NCI-H345 treated with DMSO at 0.1 percent for 48 hours (cell line): ENCODE results near the gene HPS1.
"Not testable (repeated sequence)": the region's sequence is repeated elsewhere in the genome, so short reads cannot be mapped to it uniquely, and the experiment has no call there.

Experiments
- DNase-seq: peaks from one replicate; lab custom pipeline; 2025; ENCODE audit not compliant: unreplicated experiment; lab: John Stamatoyannopoulos, UW

Gene HPS1

DNA sequence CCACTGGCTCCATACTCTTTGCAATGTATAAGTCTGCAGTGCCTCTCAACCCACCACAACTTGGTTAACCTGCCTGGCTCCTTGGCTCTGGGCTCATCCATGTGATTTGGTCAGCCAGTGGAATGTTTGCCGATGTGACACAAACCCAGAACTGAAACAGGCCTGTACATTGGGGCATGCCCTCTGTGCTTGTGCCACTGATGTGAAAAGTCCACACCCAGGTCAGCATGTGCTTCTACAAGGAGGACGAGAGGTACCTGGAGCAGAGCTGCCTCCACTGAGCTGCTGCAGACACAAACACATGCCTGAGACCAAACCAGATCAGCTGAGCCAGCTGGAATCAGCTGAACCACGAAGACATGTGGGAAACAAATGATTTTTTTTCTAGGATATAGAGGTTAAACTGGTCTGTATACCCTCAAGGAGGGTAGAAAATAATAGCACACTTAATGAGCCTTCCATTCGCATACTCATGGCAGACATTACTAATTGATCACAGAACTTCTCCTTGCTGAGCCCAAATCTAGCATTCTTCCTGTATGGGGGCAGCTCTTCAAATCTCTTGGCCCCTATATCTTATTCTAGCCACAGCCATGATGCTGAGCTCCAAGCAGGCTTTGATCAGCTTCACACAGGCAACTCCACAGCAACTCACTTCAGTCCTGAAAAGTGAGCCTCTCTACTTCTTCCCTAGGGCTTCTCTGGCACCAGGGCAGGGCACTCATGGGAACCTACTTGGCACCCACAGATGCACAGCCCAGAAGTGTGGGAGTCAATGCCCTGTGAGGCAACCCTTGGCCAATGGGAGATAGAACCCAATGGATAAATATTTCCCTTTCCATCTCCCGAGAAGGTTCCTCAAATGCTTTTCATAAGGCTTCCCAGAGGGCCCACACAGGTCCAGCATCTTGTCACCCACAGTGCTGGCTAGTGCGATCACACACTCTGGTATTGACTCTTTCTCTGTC, 50.4 kb downstream of the HPS1 start:
- no peak for DNase-seq

GRCh38 chr10:98394851-98395440, 51.8 kb downstream of the HPS1 start:
- DNase-seq: no peak

- DNase-seq: no peak
Observed at GRCh38 chr10:98391578-98391991, 55.1 kb downstream of the HPS1 start.

GRCh38 chr10:98391065-98391464, 55.7 kb downstream of the HPS1 start:
- no peak for DNase-seq

- DNase-seq: no peak
Observed at GRCh38 chr10:98390406-98390805, 56.3 kb downstream of the HPS1 start.

DNA sequence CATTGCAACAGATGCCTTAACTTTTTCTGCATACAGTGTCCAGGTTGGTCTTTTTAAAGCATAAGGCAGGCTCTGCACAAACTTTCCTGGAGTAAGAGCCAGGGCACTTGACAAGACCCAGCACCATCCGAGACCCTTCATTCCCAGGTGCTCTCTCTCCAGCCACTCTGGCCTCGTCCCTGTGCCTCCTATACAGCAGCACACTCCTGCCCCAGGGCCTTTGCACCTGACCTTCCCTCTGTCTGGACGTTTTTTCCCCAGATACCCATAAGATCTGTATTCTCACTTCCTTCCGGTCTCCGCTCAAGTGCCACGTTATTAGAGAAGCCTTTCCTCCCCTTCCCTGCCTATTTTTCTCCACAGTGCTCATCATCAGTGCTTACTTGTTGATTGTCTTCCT, 57.3 kb downstream of the HPS1 start:
- DNase-seq: no peak

- DNase-seq: no peak
Observed at GRCh38 chr10:98388101-98388655, 58.6 kb downstream of the HPS1 start.

DNA sequence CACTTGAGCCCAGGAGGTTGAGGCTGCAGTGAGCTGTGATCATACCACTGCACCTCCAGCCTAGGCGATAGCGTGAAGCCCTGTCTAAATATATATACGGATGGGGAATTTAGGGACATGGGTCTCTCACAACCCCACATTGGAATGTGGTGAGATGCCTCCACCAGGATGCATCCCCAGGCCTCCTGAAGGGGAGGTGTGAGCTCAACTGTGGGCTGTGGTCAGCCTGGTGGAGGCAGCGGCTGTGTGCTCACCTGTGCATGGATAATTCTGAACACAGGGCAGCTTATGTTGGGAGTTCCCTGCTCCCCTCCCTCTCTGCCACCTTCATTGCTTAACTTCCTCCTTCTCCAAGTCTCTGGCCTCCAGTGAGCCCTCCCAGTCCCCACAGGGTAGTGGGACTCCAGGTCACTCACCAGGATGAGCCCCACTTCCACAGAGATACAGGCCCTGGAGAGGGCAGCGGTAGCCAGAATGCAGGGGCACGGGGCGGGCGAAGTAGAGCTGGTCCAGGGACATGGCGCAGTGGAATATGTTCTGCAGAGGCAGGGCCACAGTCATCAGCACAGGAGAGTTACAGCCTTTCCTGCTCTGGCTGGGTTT, 62.1 kb downstream of the HPS1 start:
- DNase-seq: no peak

DNA sequence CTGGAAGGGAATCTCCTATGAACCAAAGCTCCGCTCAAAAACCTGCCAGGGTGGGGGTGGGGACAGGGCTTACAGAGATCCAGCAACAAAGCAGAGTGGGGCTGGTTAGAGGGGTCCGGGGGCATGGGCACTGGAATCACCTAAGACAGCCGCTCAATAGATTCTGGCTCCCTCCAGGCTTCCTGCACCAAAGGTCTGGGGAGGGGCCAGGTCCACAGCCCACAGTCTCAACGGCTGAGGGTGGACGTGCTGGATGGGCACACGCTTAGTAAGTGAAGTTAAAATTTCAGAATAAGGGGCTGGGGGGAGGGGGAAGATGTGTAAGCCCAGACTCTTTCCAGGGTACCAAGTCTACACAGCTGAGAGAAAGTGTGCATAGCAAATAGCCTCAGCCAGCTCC, 62.9 kb downstream of the HPS1 start:
- DNase-seq: no peak

- not testable (repeated sequence) for DNase-seq
Observed at GRCh38 chr10:98383134-98383667, 63.5 kb downstream of the HPS1 start.

DNA sequence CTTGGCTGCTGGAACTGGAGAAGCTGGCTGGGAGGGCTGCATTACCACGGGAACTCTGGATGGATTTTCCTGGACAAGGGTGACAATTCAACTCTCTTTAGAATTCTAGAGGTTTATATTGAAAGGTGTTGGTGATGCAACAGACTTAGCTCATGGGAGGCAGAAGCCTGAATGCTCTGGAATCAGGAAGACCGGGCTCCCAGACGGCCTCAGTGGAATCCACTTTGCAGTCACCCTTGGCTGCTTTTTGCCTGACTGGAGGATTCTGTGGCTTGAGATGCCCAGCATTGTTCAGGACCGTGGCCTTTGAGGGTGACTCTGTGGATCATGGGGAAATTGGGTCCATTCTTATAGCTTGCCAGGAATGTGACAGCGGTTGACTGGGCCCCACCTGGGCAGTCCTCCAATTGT, 64.0 kb downstream of the HPS1 start:
- DNase-seq: no peak

- DNase-seq: no peak
Observed at GRCh38 chr10:98380493-98381339, 66.0 kb downstream of the HPS1 start.

DNA sequence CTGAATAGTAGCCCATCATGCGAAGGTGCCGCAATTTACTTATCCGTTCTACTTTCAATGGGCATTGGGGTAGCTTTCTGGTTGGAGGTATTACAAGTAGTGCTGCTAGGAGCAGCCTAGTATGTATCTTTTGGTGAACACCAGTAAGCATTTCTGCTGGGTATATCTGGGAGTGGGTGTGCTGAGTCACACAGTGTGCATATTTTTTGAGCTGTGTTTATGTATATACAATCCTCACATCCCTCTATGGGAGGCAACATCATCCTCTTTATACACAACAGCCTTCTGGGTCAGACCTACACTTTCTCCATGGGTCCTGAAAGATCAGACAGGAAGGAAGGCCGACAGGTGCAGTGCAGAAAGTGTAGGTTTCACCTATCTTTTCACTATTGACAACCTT, 68.0 kb downstream of the HPS1 start:
- DNase-seq: no peak

DNA sequence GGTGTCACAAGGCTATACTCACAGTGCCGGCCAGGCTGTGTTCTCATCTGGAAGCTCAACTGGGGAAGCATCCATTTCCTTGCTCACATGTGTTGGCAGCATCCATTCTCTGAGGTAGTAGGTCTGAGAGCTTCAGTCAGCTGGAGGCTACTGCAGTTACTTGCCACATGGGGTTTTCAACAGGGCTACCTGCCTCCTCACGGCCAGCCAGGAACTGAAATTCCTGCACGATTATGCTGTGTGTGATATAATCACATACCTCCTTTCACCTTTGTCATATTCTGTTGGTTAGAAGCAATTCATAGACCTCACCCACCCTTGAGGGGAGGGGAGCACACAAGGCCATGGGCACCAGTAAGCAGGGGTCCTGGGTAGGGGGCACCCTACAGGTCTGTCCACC, 69.2 kb downstream of the HPS1 start:
- no peak for DNase-seq

DNA sequence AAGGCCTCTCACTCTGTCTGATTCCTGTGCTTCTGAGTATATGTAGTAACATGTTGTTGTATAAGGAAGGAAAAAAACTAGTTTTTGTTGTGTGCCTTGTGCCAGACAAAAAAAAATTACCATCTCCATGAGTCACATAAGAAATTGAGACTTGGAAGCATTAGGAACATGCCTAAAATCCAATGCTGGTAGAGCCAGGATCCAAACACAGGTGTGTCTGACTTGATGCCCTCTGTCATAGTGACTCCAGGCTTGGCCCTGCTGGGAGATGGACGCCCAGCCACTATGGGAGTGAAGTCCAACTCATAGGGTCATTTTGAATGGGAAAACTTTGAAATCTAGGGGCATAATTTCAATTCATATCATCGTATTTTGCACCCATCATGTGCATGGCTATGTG, 69.7 kb downstream of the HPS1 start:
- DNase-seq: no peak

DNA sequence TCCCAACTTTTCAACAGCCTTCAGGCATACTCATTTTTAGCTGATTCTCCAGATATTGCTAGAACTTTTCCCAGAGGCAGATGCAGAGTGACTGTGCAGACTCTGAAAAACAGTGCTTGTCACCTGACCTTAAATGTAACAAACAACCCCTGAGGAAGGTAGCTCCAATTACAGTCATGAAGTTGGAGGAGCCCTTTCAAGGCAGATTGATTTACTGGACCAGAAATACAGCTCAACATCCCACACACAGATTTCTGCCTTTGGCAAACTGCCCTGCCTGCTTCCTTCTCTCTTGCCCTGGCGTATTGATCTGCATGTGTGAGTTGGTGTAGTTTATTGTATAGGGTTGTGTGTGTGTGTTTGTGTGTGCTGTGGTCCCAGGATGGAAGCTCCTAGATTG, 70.2 kb downstream of the HPS1 start:
- no peak for DNase-seq

- DNase-seq: no peak
Observed at GRCh38 chr10:98374217-98374985, 72.3 kb downstream of the HPS1 start.

DNA sequence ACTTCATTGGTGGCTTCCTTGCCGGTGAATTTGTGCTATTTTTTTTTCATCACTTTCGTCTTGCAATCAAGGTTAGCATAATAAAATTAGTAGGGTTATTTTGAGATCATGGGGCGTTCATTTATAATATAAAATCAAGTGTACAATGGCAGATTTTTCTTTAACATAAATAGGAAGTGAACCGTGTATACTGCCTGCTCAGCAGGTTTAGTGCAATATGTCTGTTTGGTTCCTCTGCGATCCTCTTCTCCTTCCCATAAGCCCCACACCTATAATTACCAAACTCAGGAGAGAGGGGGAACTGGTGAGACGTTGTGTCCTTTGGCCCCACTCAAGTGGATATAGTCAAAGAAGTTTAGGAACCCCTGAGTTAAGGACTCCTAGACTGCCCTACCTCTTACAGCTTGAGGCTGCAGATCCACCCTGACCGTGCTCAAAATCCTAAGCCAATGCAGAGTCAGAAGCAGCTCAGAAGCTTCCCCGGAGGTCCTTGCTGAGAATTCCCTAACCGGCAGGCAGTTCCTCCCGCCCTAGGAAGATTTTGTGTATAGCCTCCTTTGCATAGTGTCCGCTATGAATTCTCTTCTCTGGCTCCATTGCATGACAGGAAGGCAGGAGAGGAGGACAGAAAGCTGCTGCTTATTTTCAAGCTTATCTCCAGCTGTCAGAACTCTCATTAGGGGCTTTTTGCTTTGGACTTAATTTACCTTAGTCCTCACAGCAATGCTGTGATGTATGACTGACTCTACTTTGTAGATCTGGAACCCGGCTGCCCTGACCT, 73.3 kb downstream of the HPS1 start:
- DNase-seq: no peak
